ENCODE data around the gene DYDC2. TPM values are rescaled to one million over a fixed set of nuclear protein-coding genes. Genes with fewer than 3 reads are reported as not detected.

Gene DYDC2
- total and polyA plus RNA-seq, 2 of the 4 experiments (the other 2 are of a cell fraction), result not detected

GRCh38 chr10:80390740-80391139, 34.2 kb downstream of the DYDC2 start:
- BruUV-seq (replicated peaks), result no TSS peak
- POLR2A ChIA-PET (ENCODE audit: unreplicated experiment), result no interaction called here

More at GRCh38 chr10:80390740-80391139, 34.2 kb downstream of the DYDC2 start:
- no peak for ATAC-seq (ENCODE audit: low read depth)
- Histone ChIP-seq H3K79me1 (ENCODE audit: low read depth in 1 of 2, low read length in 2 of 2) (no peaks in the 10 kb centered on the region), H3K9me1 (ENCODE audit: insufficient read depth, low read length) (no peaks in the 10 kb centered on the region), H2BK15ac (ENCODE audit: low read depth, low read length) (no peak overlapping the region), H3K14ac (replicated peaks; ENCODE audit: low read depth, low read length) (no peak overlapping the region), H3K27me3 (ENCODE audit: control insufficient read depth, insufficient read depth, low read length) (no peaks in the 10 kb centered on the region; the same call in 1 of the 2 replicates), H3K4me1 (ENCODE audit: control insufficient read depth, insufficient read depth, low read length) (no peaks in the 10 kb centered on the region), H2AFZ (replicated peaks; ENCODE audit: low read length, poor library complexity) (no peak overlapping the region), H2AK5ac (ENCODE audit: low read depth, low read length) (no peak overlapping the region), H3K18ac (ENCODE audit: low read depth, low read length) (no peak overlapping the region), H3K36me3 (ENCODE audit: control insufficient read depth, insufficient read depth, low read length) (no peaks in the 10 kb centered on the region), H3K4ac (ENCODE audit: low read depth, low read length) (no peak overlapping the region), H4K20me1 (ENCODE audit: insufficient read depth, low read length) (no peaks in the 10 kb centered on the region), H3K27ac (ENCODE audit: insufficient read depth, low read length) (no peak overlapping the region), H4K91ac (ENCODE audit: insufficient read depth, low read depth, low read length) (no peak overlapping the region), H3K23ac (ENCODE audit: low read depth, low read length) (no peak overlapping the region), H4K5ac (ENCODE audit: low read depth, low read length) (no peak overlapping the region), H3K56ac (ENCODE audit: extremely low read depth, insufficient read depth, low read length) (no peak overlapping the region), H2BK20ac (ENCODE audit: low read depth, low read length) (no peak overlapping the region), H2BK120ac (ENCODE audit: low read depth, low read length) (no peak overlapping the region), H2AK9ac (replicated peaks; ENCODE audit: low read depth, low read length, poor library complexity) (no peak overlapping the region), H3K4me2 (ENCODE audit: low read depth, low read length) (no peak overlapping the region), H3K4me3 (ENCODE audit: insufficient read depth, low read depth, low read length) (no peak overlapping the region), H4K8ac (ENCODE audit: low read depth in 2 of 2, low read length in 2 of 2) (no peak overlapping the region), H2BK5ac (ENCODE audit: low read depth, low read length, poor library complexity, severe bottlenecking) (no peak overlapping the region), H3K9me3 (ENCODE audit: control insufficient read depth, insufficient read depth, low read length) (no peaks in the 10 kb centered on the region), H3K9ac (ENCODE audit: low read depth, low read length) (no peak overlapping the region)
- intact Hi-C loops (cut with micrococcal nuclease) (no loop called here), dilution Hi-C loops (cut with HindIII; ENCODE audit: low sequenced_read_pairs, unreplicated experiment) (no loop called here), in situ Hi-C loops (cut with MboI; ENCODE audit: low sequenced_read_pairs) (no loop called here)
- CTCF ChIA-PET, result no interaction called here
- 48% methylated on average over 2 of the region's 9 CpGs; no CpG with 5 or more reads in 1 of the 2 experiments for WGBS, 2 experiments (ENCODE audit: extremely low coverage in 2 of 2, insufficient read length in 1 of 2)
- TF ChIP-seq CHD1 (IDR thresholded peaks at IDR 0.05; ENCODE audit: low read depth, low read length) (no peak), ELK1 (IDR thresholded peaks at IDR 0.05; ENCODE audit: borderline replicate concordance, low read depth, low read length) (no peak), RAD21 (IDR thresholded peaks at IDR 0.05; ENCODE audit: low read length) (no peak), BHLHE40 (IDR thresholded peaks at IDR 0.05; ENCODE audit: low read depth, low read length) (no peak), CTCF (conservative IDR thresholded peaks at IDR 0.05; ENCODE audit: low read depth, low read length) (no peak), USF2 (IDR thresholded peaks at IDR 0.05; ENCODE audit: low read depth, low read length) (no peak), NFE2L2 (IDR thresholded peaks at IDR 0.05; ENCODE audit: low read depth, low read length) (no peak), RCOR1 (IDR thresholded peaks at IDR 0.05; ENCODE audit: insufficient replicate concordance, low read length) (no peak), MAZ (IDR thresholded peaks at IDR 0.05; ENCODE audit: borderline replicate concordance, low read depth, low read length) (no peak), MAFK (IDR thresholded peaks at IDR 0.05; ENCODE audit: low read depth, low read length) (no peak), CEBPB (IDR thresholded peaks at IDR 0.05; ENCODE audit: low read depth, low read length) (no peak), FOS (IDR thresholded peaks at IDR 0.05; ENCODE audit: low read depth, low read length) (no peak), MXI1 (IDR thresholded peaks at IDR 0.05; ENCODE audit: borderline replicate concordance, low read depth, low read length) (no peak), POLR2A (IDR thresholded peaks at IDR 0.05; ENCODE audit: low read depth, low read length) (no peak), RFX5 (IDR thresholded peaks at IDR 0.05; ENCODE audit: low read depth, low read length) (no peak), SMC3 (IDR thresholded peaks at IDR 0.05; ENCODE audit: low read depth, low read length) (no peak)
- DNase-seq, result no peak
